Astrocyte (in vitro differentiated cells and primary cell): ENCODE results near the gene PPP4R2. TPM values are rescaled to one million over a fixed set of nuclear protein-coding genes. Genes with fewer than 3 reads are reported as not detected.

ENCODE experiments used
- DNase-seq: peaks from one replicate; pipeline ENCODE4 v3.0.0-alpha.2; 2010; ENCODE audit warnings: low read depth
- FAIRE-seq: peaks from 2 replicates; lab custom pipeline; 2011; peaks lifted over from hg19 to GRCh38; lab: Jason Lieb, UNC
- H2AFZ ChIP-seq: 2 replicates; pipeline ENCODE4 v1.6.0; 2012; ENCODE audit warnings: low read depth, low read length, inconsistent platforms
- H3K27ac ChIP-seq: 2 replicates; pipeline ENCODE4 v1.5.1; 2011; ENCODE audit warnings: low read depth, low read length, inconsistent platforms
- H3K27me3 ChIP-seq: 2 replicates; pipeline ENCODE4 v1.6.0; 2011; ENCODE audit warnings: low read length, inconsistent platforms; ENCODE audit not compliant: insufficient read depth
- H3K36me3 ChIP-seq: 2 replicates; pipeline ENCODE4 v1.5.1; 2011; ENCODE audit warnings: low read length, inconsistent platforms; ENCODE audit not compliant: insufficient read depth
- H3K4me1 ChIP-seq: 2 replicates; pipeline ENCODE4 v1.5.1; 2011; ENCODE audit warnings: low read length, inconsistent platforms; ENCODE audit not compliant: insufficient read depth
- H3K4me2 ChIP-seq: 2 replicates; pipeline ENCODE4 v1.6.0; 2012; ENCODE audit warnings: low read length, inconsistent platforms
- H3K4me3 ChIP-seq: 2 replicates; pipeline ENCODE4 v1.5.1; 2011; ENCODE audit warnings: low read depth, mild to moderate bottlenecking, low read length, inconsistent platforms; ENCODE audit not compliant: insufficient read depth
- H3K79me2 ChIP-seq: 2 replicates; pipeline ENCODE4 v1.6.0; 2012; ENCODE audit warnings: mild to moderate bottlenecking, low read length, inconsistent platforms; ENCODE audit not compliant: insufficient read depth
- H3K9ac ChIP-seq: 2 replicates; pipeline ENCODE4 v1.6.0; 2012; ENCODE audit warnings: mild to moderate bottlenecking, low read length, inconsistent platforms
- H3K9me3 ChIP-seq: 2 replicates; pipeline ENCODE4 v1.5.1; 2012; ENCODE audit warnings: low read depth, mild to moderate bottlenecking, low read length, inconsistent platforms; ENCODE audit not compliant: insufficient read depth
- H4K20me1 ChIP-seq: 2 replicates; pipeline ENCODE4 v1.6.0; 2012; ENCODE audit warnings: low read length, inconsistent platforms; ENCODE audit not compliant: insufficient read depth
- H3K27ac Mint-ChIP-seq: one replicate; pipeline ENCODE4 v1.8.0; 2021; ENCODE audit warnings: mild to moderate bottlenecking, mixed read lengths; ENCODE audit not compliant: unreplicated experiment
- H3K27me3 Mint-ChIP-seq: one replicate; pipeline ENCODE4 v1.8.0; 2021; ENCODE audit warnings: low read depth, mixed read lengths; ENCODE audit not compliant: unreplicated experiment
- H3K36me3 Mint-ChIP-seq: one replicate; pipeline ENCODE4 v1.8.0; 2021; ENCODE audit warnings: low read depth, mixed read lengths; ENCODE audit not compliant: unreplicated experiment
- H3K4me1 Mint-ChIP-seq: one replicate; pipeline ENCODE4 v1.8.0; 2021; ENCODE audit warnings: low read depth, mixed read lengths; ENCODE audit not compliant: unreplicated experiment
- H3K4me3 Mint-ChIP-seq: one replicate; pipeline ENCODE4 v1.8.0; 2021; ENCODE audit warnings: mild to moderate bottlenecking, moderate library complexity, mixed read lengths; ENCODE audit not compliant: unreplicated experiment
- H3K9me3 Mint-ChIP-seq: one replicate; pipeline ENCODE4 v1.8.0; 2021; ENCODE audit warnings: mild to moderate bottlenecking, mixed read lengths; ENCODE audit not compliant: unreplicated experiment
- EZH2 ChIP-seq: IDR thresholded peaks from 2 replicates; pipeline ENCODE4 v1.6.1; 2012; ENCODE audit warnings: mild to moderate bottlenecking, low read length, inconsistent platforms; ENCODE audit not compliant: insufficient read depth
- total RNA-seq: library from RNA; stranded (reverse); gene quantifications from 2 replicates; pipeline ENCODE4 v1.2.1, GENCODE V29; 2021
- TF ChIP-seq, protein P1 (sequence below): IDR thresholded peaks from 2 replicates; pipeline ENCODE4 v1.5.1; 2011; ENCODE audit warnings: low read depth, mild to moderate bottlenecking, inconsistent platforms, low read length, moderate library complexity; ENCODE audit not compliant: insufficient read depth

The PPP4R2 gene
- total RNA-seq, 1 donor from 2014 or later = 98.5 TPM

DNA sequence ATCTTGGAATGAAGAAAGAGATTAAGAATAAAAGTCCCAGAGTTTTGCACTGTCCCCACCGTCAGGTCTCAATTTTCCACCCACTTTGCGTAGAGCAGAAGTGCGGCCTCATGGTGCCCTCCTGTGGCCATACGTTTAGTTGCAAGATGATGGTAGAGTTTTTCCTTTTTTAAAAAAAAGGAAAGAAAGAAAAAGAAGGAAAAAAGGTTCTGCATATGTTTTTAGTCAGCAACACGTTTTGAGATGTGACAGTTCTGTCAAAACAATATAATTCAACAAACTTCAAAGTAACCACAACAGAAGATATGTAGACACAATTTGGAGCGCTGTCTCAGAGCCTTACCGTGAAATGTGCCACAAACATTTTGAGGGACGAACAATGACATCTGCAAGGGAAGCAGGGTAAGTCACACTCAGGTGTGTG is 89.5 kb downstream of the PPP4R2 start:
- peak; percentile 58 for FAIRE-seq
- no peaks in the 10 kb centered on the region for H3K36me3 Mint-ChIP-seq

GRCh38 chr3:73094129-73094528 is 97.5 kb downstream of the PPP4R2 start:
- peak overlapping the region; percentile 33 for H3K4me2 ChIP-seq
- no peak for FAIRE-seq
- H3K27ac Mint-ChIP-seq = no peak overlapping the region

More for the DNA sequence above, 89.5 kb downstream of the PPP4R2 start:
- no peaks in the 10 kb centered on the region for H3K9me3 ChIP-seq
- Mint-ChIP-seq H3K27me3 (peaks cover 1% of the 10 kb centered on the region), H3K4me1 (no peaks in the 10 kb centered on the region), H3K27ac (no peak overlapping the region), H3K4me3 (no peak overlapping the region), H3K9me3 (peaks cover 1% of the 10 kb centered on the region)
- no peaks in the 10 kb centered on the region for H4K20me1 ChIP-seq
- no peak overlapping the region for H3K4me2 ChIP-seq
- H3K27me3 ChIP-seq = no peaks in the 10 kb centered on the region
- no peak for DNase-seq
- no peaks in the 10 kb centered on the region for H3K79me2 ChIP-seq
- no peak overlapping the region for H3K4me3 ChIP-seq
- no peak for TF ChIP-seq EZH2
- TF ChIP-seq, protein P1, sequence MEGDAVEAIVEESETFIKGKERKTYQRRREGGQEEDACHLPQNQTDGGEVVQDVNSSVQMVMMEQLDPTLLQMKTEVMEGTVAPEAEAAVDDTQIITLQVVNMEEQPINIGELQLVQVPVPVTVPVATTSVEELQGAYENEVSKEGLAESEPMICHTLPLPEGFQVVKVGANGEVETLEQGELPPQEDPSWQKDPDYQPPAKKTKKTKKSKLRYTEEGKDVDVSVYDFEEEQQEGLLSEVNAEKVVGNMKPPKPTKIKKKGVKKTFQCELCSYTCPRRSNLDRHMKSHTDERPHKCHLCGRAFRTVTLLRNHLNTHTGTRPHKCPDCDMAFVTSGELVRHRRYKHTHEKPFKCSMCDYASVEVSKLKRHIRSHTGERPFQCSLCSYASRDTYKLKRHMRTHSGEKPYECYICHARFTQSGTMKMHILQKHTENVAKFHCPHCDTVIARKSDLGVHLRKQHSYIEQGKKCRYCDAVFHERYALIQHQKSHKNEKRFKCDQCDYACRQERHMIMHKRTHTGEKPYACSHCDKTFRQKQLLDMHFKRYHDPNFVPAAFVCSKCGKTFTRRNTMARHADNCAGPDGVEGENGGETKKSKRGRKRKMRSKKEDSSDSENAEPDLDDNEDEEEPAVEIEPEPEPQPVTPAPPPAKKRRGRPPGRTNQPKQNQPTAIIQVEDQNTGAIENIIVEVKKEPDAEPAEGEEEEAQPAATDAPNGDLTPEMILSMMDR = peak; percentile 83
- no peak overlapping the region for H3K27ac ChIP-seq
- no peaks in the 10 kb centered on the region for H3K36me3 ChIP-seq
- no peak overlapping the region for H3K9ac ChIP-seq
- H2AFZ ChIP-seq = no peak overlapping the region
- H3K4me1 ChIP-seq = no peaks in the 10 kb centered on the region

GRCh38 chr3:73094951-73095350 is 98.3 kb downstream of the PPP4R2 start:
- no peak overlapping the region for H3K4me3 Mint-ChIP-seq
- H3K4me1 Mint-ChIP-seq = peaks cover 9% of the 10 kb centered on the region
- H3K27me3 Mint-ChIP-seq = no peaks in the 10 kb centered on the region
- FAIRE-seq (no peak), DNase-seq (no peak)
- Histone ChIP-seq H3K9me3 (no peaks in the 10 kb centered on the region), H3K79me2 (no peaks in the 10 kb centered on the region), H4K20me1 (no peaks in the 10 kb centered on the region), H3K4me3 (no peak overlapping the region), H3K36me3 (no peaks in the 10 kb centered on the region), H3K27me3 (peaks cover 4% of the 10 kb centered on the region), H3K4me1 (peaks cover 5% of the 10 kb centered on the region), H3K4me2 (no peak overlapping the region), H2AFZ (peak overlapping the region; percentile 17), H3K9ac (no peak overlapping the region), H3K27ac (no peak overlapping the region)
- TF ChIP-seq, protein P1 = no peak
- TF ChIP-seq EZH2 = no peak
- no peak overlapping the region for H3K27ac Mint-ChIP-seq
- H3K36me3 Mint-ChIP-seq = no peaks in the 10 kb centered on the region
- no peaks in the 10 kb centered on the region for H3K9me3 Mint-ChIP-seq

More at GRCh38 chr3:73094129-73094528, 97.5 kb downstream of the PPP4R2 start:
- no peaks in the 10 kb centered on the region for H3K79me2 ChIP-seq
- no peak for TF ChIP-seq EZH2
- TF ChIP-seq, protein P1 = no peak
- no peak overlapping the region for H3K27ac ChIP-seq
- no peak overlapping the region for H3K4me3 ChIP-seq
- H3K4me1 ChIP-seq = peaks cover 5% of the 10 kb centered on the region
- no peak overlapping the region for H2AFZ ChIP-seq
- DNase-seq = no peak
- H3K9ac ChIP-seq = no peak overlapping the region
- no peaks in the 10 kb centered on the region for H3K36me3 ChIP-seq
- peaks cover 9% of the 10 kb centered on the region for H3K4me1 Mint-ChIP-seq
- H3K9me3 ChIP-seq = no peaks in the 10 kb centered on the region
- H4K20me1 ChIP-seq = no peaks in the 10 kb centered on the region
- H3K27me3 ChIP-seq = peaks cover 4% of the 10 kb centered on the region
- no peaks in the 10 kb centered on the region for H3K9me3 Mint-ChIP-seq
- H3K27me3 Mint-ChIP-seq = peaks cover 1% of the 10 kb centered on the region
- H3K36me3 Mint-ChIP-seq = no peaks in the 10 kb centered on the region
- H3K4me3 Mint-ChIP-seq = no peak overlapping the region
